HepG2 (cell line): ENCODE data around the gene ADGRF5. TPM values are rescaled to one million over a fixed set of nuclear protein-coding genes. Genes with fewer than 3 reads are reported as not detected.

Source experiments
- CBFB ChIP-seq: sonication (generic); formaldehyde crosslinking; IDR thresholded peaks from 2 replicates; pipeline ENCODE4 v1.4.0; 2020; ENCODE audit warnings: missing genetic modification reagents
- FOSL1 ChIP-seq: sonication (generic); formaldehyde crosslinking; IDR thresholded peaks from 2 replicates; pipeline ENCODE4 v1.9.0; 2021; ENCODE audit warnings: missing genetic modification reagents, borderline replicate concordance
- HNRNPH1 ChIP-seq: fragments of 200-400 bp; formaldehyde crosslinking; optimal IDR thresholded peaks from 2 replicates; pipeline ENCODE3; 2017; ENCODE audit warnings: mild to moderate bottlenecking, low read depth, low read length
- HNRNPK ChIP-seq: fragments of 200-400 bp; formaldehyde crosslinking; IDR thresholded peaks from 2 replicates; pipeline ENCODE4 v1.6.1; 2018; ENCODE audit warnings: low read length, low read depth, moderate library complexity, mild to moderate bottlenecking; ENCODE audit not compliant: poor library complexity, severe bottlenecking
- JUND ChIP-seq: sonication (generic); formaldehyde crosslinking; IDR thresholded peaks from 2 replicates; pipeline ENCODE4 v1.8.0; 2022; ENCODE audit warnings: mild to moderate bottlenecking, missing genetic modification reagents
- KAT2B ChIP-seq: fragments of 150-350 bp; IDR thresholded peaks from 2 replicates; pipeline ENCODE4 v1.6.1; 2014; ENCODE audit warnings: low read depth, low read length, borderline replicate concordance
- KLF9 ChIP-seq: IDR thresholded peaks from 2 replicates; pipeline ENCODE4 v1.6.1; 2016; ENCODE audit warnings: low read depth
- MAF1 ChIP-seq: sonication (generic); formaldehyde crosslinking; IDR thresholded peaks from 2 replicates; pipeline ENCODE4 v1.5.0; 2020; ENCODE audit warnings: missing genetic modification reagents, borderline replicate concordance
- MATR3 ChIP-seq: sonication (generic); formaldehyde crosslinking; IDR thresholded peaks from 2 replicates; pipeline ENCODE4 v1.4.0; 2020; ENCODE audit warnings: missing genetic modification reagents
- MNT ChIP-seq: fragments of 450-650 bp; IDR thresholded peaks from 2 replicates; pipeline ENCODE4 v1.6.1; 2016
- MTA3 ChIP-seq: sonication (generic); formaldehyde crosslinking; IDR thresholded peaks from 2 replicates; pipeline ENCODE4 v1.4.0; 2020; ENCODE audit warnings: missing genetic modification reagents
- MYC ChIP-seq: sonication (generic); formaldehyde crosslinking; IDR thresholded peaks from 2 replicates; pipeline ENCODE4 v1.9.0; 2021; ENCODE audit warnings: missing genetic modification reagents, borderline replicate concordance
- PPARG ChIP-seq: conservative IDR thresholded peaks from 2 replicates; pipeline ENCODE4 v1.6.1; 2016; ENCODE audit warnings: missing biosample characterization, missing genetic modification reagents
- REL ChIP-seq: sonication (generic); formaldehyde crosslinking; conservative IDR thresholded peaks from 2 replicates; pipeline ENCODE4 v1.8.0; 2022; ENCODE audit warnings: mild to moderate bottlenecking, missing genetic modification reagents, moderate library complexity
- SOX6 ChIP-seq, 2 experiments: fragments of 450-650 bp in 1 of 2; sonication (generic) in 1 of 2; formaldehyde crosslinking in 1 of 2; IDR thresholded peaks; 2 replicates each; pipeline versions ENCODE4 v1.4.0 to v1.6.1; 2017 to 2020; ENCODE audit warnings: antibody characterized with exemption in 1 of 2, mild to moderate bottlenecking in 1 of 2, missing genetic modification reagents in 1 of 2
- SRSF1 ChIP-seq: fragments of 200-400 bp; formaldehyde crosslinking; optimal IDR thresholded peaks from 2 replicates; pipeline ENCODE3; 2017; ENCODE audit warnings: mild to moderate bottlenecking, low read depth, low read length, moderate library complexity
- TOPORS ChIP-seq: sonication (generic); formaldehyde crosslinking; IDR thresholded peaks from 2 replicates; pipeline ENCODE4 v1.8.0; 2023; ENCODE audit warnings: mild to moderate bottlenecking, missing genetic modification reagents
- TRIM24 ChIP-seq: sonication (generic); formaldehyde crosslinking; IDR thresholded peaks from 2 replicates; pipeline ENCODE4 v1.8.0; 2022; ENCODE audit warnings: mild to moderate bottlenecking, missing genetic modification reagents
- ZBTB20 ChIP-seq: sonication (generic); formaldehyde crosslinking; IDR thresholded peaks from 2 replicates; pipeline ENCODE4 v1.8.1; 2023; ENCODE audit warnings: missing genetic modification reagents, low read depth, mild to moderate bottlenecking, borderline replicate concordance
- ZFP36L2 ChIP-seq: sonication (generic); formaldehyde crosslinking; IDR thresholded peaks from 2 replicates; pipeline ENCODE4 v1.4.0; 2020; ENCODE audit warnings: missing genetic modification reagents
- ZKSCAN8 ChIP-seq: IDR thresholded peaks from 2 replicates; pipeline ENCODE4 v1.6.1; 2016; ENCODE audit warnings: borderline replicate concordance, missing genetic modification reagents, missing compliant biosample characterization
- ZNF143 ChIP-seq: sonication (generic); formaldehyde crosslinking; IDR thresholded peaks from 2 replicates; pipeline ENCODE4 v1.4.0; 2020; ENCODE audit warnings: missing genetic modification reagents
- ZNF224 ChIP-seq: sonication (generic); formaldehyde crosslinking; IDR thresholded peaks from 2 replicates; pipeline ENCODE4 v1.5.0; 2020; ENCODE audit warnings: mild to moderate bottlenecking, missing genetic modification reagents
- ZNF317 ChIP-seq: sonication (generic); formaldehyde crosslinking; IDR thresholded peaks from 2 replicates; pipeline ENCODE4 v1.5.0; 2020; ENCODE audit warnings: mild to moderate bottlenecking, missing genetic modification reagents
- ZNF616 ChIP-seq: sonication (generic); formaldehyde crosslinking; IDR thresholded peaks from 2 replicates; pipeline ENCODE4 v1.5.0; 2020; ENCODE audit warnings: low read depth, mild to moderate bottlenecking, missing genetic modification reagents
- ZNF850 ChIP-seq: sonication (generic); formaldehyde crosslinking; conservative IDR thresholded peaks from 2 replicates; pipeline ENCODE4 v1.9.0; 2021; ENCODE audit warnings: mild to moderate bottlenecking, missing genetic modification reagents
- polyA plus RNA-seq, 8 experiments: library from polyadenylated mRNA; depleted of rRNA in 3 of 8; stranded (reverse) in 7 of 8; unstranded in 1 of 8; fragments of >200 nt; fragmentation: Illumina TruSeq in 4 of 8; extraction: Trizol in 4 of 8; gene quantifications; 2 replicates each; pipeline versions ENCODE4 v1.2.1 to v1.2.3, GENCODE V29; 2011 to 2016; ENCODE audit warnings: low read depth in 4 of 8, missing spikeins in 1 of 8, mixed read lengths in 1 of 8; ENCODE audit not compliant: insufficient read depth in 1 of 8
- total RNA-seq, 5 experiments: library from RNA; depleted of rRNA; stranded (reverse); fragments of >200 nt; fragmentation: Illumina TruSeq; extraction: Trizol; gene quantifications; 2 replicates each; pipeline ENCODE4 v1.2.3, GENCODE V29; 2016; ENCODE audit warnings: low read depth in 1 of 5
- TF ChIP-seq, protein P1 (sequence below): sonication (generic); formaldehyde crosslinking; IDR thresholded peaks from 2 replicates; pipeline ENCODE4 v1.9.0; 2021; ENCODE audit warnings: missing genetic modification reagents, mild to moderate bottlenecking, borderline replicate concordance
- TF ChIP-seq, protein P2 (sequence below): sonication (generic); formaldehyde crosslinking; IDR thresholded peaks from 2 replicates; pipeline ENCODE4 v1.4.0; 2020; ENCODE audit warnings: missing genetic modification reagents

Gene ADGRF5
- total and polyA plus RNA-seq, 2 of the 13 experiments (the other 11 are each of a cell fraction or from before 2014, with no cell fraction given) = not detected

- TF ChIP-seq, protein P1, sequence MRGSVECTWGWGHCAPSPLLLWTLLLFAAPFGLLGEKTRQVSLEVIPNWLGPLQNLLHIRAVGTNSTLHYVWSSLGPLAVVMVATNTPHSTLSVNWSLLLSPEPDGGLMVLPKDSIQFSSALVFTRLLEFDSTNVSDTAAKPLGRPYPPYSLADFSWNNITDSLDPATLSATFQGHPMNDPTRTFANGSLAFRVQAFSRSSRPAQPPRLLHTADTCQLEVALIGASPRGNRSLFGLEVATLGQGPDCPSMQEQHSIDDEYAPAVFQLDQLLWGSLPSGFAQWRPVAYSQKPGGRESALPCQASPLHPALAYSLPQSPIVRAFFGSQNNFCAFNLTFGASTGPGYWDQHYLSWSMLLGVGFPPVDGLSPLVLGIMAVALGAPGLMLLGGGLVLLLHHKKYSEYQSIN (CRISPR knock-in tag) = no peak
- TF ChIP-seq CBFB (CRISPR knock-in tag) (peak; percentile 70; the same call in 1 of the 2 replicates), TRIM24 (CRISPR knock-in tag) (no peak), HNRNPH1 (no peak), ZNF850 (0 out of 2 replicates have a peak, but pooled peaks have one; percentile 9), SOX6 (IDR thresholded peaks at IDR 0.05) (no peak), SOX6 (CRISPR knock-in tag; IDR thresholded peaks at IDR 0.05) (no peak), KAT2B (no peak), ZNF616 (CRISPR knock-in tag) (no peak), REL (CRISPR knock-in tag) (no peak), FOSL1 (CRISPR knock-in tag) (no peak), SRSF1 (no peak), TOPORS (0 out of 2 replicates have a peak, but pooled peaks have one; percentile 45), KLF9 (CRISPR knock-in tag) (no peak), ZNF224 (CRISPR knock-in tag) (no peak), ZNF143 (CRISPR knock-in tag) (no peak), ZNF317 (CRISPR knock-in tag) (no peak), HNRNPK (no peak), MNT (no peak), MATR3 (CRISPR knock-in tag) (no peak), PPARG (CRISPR knock-in tag) (no peak; the same call in 1 of the 2 replicates), MTA3 (CRISPR knock-in tag) (no peak), MAF1 (CRISPR knock-in tag) (no peak), JUND (CRISPR knock-in tag) (peak; percentile 32; the same call in 1 of the 2 replicates), ZKSCAN8 (CRISPR knock-in tag) (peak; percentile 79; the same call in 1 of the 2 replicates), ZFP36L2 (no peak), ZBTB20 (CRISPR knock-in tag) (no peak; the same call in 1 of the 2 replicates), MYC (CRISPR knock-in tag) (no peak)
- TF ChIP-seq, protein P2, sequence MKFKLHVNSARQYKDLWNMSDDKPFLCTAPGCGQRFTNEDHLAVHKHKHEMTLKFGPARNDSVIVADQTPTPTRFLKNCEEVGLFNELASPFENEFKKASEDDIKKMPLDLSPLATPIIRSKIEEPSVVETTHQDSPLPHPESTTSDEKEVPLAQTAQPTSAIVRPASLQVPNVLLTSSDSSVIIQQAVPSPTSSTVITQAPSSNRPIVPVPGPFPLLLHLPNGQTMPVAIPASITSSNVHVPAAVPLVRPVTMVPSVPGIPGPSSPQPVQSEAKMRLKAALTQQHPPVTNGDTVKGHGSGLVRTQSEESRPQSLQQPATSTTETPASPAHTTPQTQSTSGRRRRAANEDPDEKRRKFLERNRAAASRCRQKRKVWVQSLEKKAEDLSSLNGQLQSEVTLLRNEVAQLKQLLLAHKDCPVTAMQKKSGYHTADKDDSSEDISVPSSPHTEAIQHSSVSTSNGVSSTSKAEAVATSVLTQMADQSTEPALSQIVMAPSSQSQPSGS (CRISPR knock-in tag) = peak; percentile 86
Measured at GRCh38 chr6:46848684-46849360, 72.9 kb downstream of the ADGRF5 start (continued).
